ENCODE measurements around the gene CCDC157. TPM values are rescaled to one million over a fixed set of nuclear protein-coding genes. Genes with fewer than 3 reads are reported as not detected.
"Not testable (repeated sequence)": the region's sequence is repeated elsewhere in the genome, so short reads cannot be mapped to it uniquely, and the experiment has no call there.

Gene CCDC157
- total and polyA plus RNA-seq, 2 of the 4 experiments (the other 2 are of a cell fraction), result 0.90 to 2.2 TPM

DNA sequence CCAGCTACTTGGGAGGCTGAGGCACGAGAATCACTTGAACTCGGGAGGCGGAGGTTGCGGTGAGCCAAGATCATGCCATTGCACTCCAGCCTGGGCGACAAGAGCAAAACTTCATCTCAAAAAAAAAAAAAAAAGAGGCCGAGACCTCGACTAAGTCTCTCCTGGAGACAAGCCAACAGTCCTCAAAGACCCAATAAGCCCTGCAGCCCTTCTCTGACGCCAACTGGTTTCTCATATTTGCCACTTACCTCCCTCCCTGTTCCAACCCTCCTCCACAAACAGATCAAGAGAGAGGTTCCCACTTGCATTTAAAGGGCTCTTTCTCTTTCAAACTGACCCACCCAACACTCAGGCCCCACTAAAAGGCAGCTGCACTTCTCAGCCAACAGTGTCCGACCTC, 18.5 kb upstream of the CCDC157 start:
- Histone ChIP-seq H3K79me1 (ENCODE audit: low read depth in 1 of 2, low read length in 2 of 2) (peaks cover 0 to 14% of the 10 kb centered on the region in 2 experiments; a peak in 3 of 4 replicates), H3K9me1 (ENCODE audit: insufficient read depth, low read length) (peaks cover 11% of the 10 kb centered on the region), H3K36me3 (ENCODE audit: control insufficient read depth, insufficient read depth, low read length) (peaks cover 94% of the 10 kb centered on the region)
- H2AFZ ChIP-seq (replicated peaks; ENCODE audit: low read length, poor library complexity); H2BK15ac ChIP-seq (ENCODE audit: low read depth, low read length); H3K9me3 ChIP-seq (ENCODE audit: control insufficient read depth, insufficient read depth, low read length); DNase-seq; BruUV-seq (replicated peaks); in situ Hi-C loops (cut with MboI; ENCODE audit: low sequenced_read_pairs); POLR2A ChIA-PET (ENCODE audit: unreplicated experiment); H3K4ac ChIP-seq (ENCODE audit: low read depth, low read length); H3K56ac ChIP-seq (ENCODE audit: extremely low read depth, insufficient read depth, low read length); H2AK5ac ChIP-seq (ENCODE audit: low read depth, low read length); H2BK120ac ChIP-seq (ENCODE audit: low read depth, low read length); H3K4me1 ChIP-seq (ENCODE audit: control insufficient read depth, insufficient read depth, low read length); H4K20me1 ChIP-seq (ENCODE audit: insufficient read depth, low read length); H3K4me3 ChIP-seq (ENCODE audit: insufficient read depth, low read depth, low read length); ATAC-seq (ENCODE audit: low read depth); H2AK9ac ChIP-seq (replicated peaks; ENCODE audit: low read depth, low read length, poor library complexity); H4K91ac ChIP-seq (ENCODE audit: insufficient read depth, low read depth, low read length); H4K8ac ChIP-seq (ENCODE audit: low read depth in 2 of 2, low read length in 2 of 2); H3K14ac ChIP-seq (replicated peaks; ENCODE audit: low read depth, low read length); H2BK5ac ChIP-seq (ENCODE audit: low read depth, low read length, poor library complexity, severe bottlenecking); H3K9ac ChIP-seq (ENCODE audit: low read depth, low read length); H3K27ac ChIP-seq (ENCODE audit: insufficient read depth, low read length); H3K27me3 ChIP-seq (ENCODE audit: control insufficient read depth, insufficient read depth, low read length); intact Hi-C loops (cut with micrococcal nuclease); H2BK20ac ChIP-seq (ENCODE audit: low read depth, low read length); H3K4me2 ChIP-seq (ENCODE audit: low read depth, low read length); H4K5ac ChIP-seq (ENCODE audit: low read depth, low read length); H3K18ac ChIP-seq (ENCODE audit: low read depth, low read length); H3K23ac ChIP-seq (ENCODE audit: low read depth, low read length); CTCF ChIA-PET; dilution Hi-C loops (cut with HindIII; ENCODE audit: low sequenced_read_pairs, unreplicated experiment): not testable (repeated sequence)
- WGBS, 2 experiments (ENCODE audit: extremely low coverage in 2 of 2, insufficient read length in 1 of 2), result 100% methylated on average over 2 of the region's 9 CpGs; no CpG with 5 or more reads in 1 of the 2 experiments

Measured in IMR-90 (cell line).